ENCODE measurements around the gene CEP19.

CEP19 gene

GRCh38 chr3:196689941-196690660, 21.9 kb downstream of the CEP19 start:
- ChIA-PET POLR2A (no interaction called here), CTCF (interaction anchor here (0.9 to 11.5 kb wide), 2 partner anchors 82 to 100 kb away, joined by 3 to 421 read pairs; no protein-coding TSS in a partner anchor)
- no peak for TF ChIP-seq CTCF (IDR thresholded peaks at IDR 0.05; ENCODE audit: insufficient read depth, low read length, missing control alignments)
- no peak overlapping the region for H3K4me3 ChIP-seq (ENCODE audit: low read depth, low read length)
- DNase-seq (ENCODE audit: low read depth, low spot score): no peak

GRCh38 chr3:196688349-196688748, 23.7 kb downstream of the CEP19 start:
- H3K4me3 ChIP-seq (ENCODE audit: low read depth, low read length): no peak overlapping the region; the same call in 1 of the 2 replicates
- POLR2A ChIA-PET: interaction anchor here (0.6 kb wide), 1 partner anchor 99 kb away, joined by 3 read pairs; no protein-coding TSS in a partner anchor
- DNase-seq (ENCODE audit: low read depth, low spot score): peak; percentile 46
- CTCF ChIA-PET: interaction anchor here (0.6 to 11.5 kb wide), 11 partner anchors 11 to 447 kb away, joined by 3 to 421 read pairs (median 4); no protein-coding TSS in a partner anchor
- TF ChIP-seq CTCF (IDR thresholded peaks at IDR 0.05; ENCODE audit: insufficient read depth, low read length, missing control alignments): no peak

GRCh38 chr3:196686436-196686835, 25.6 kb downstream of the CEP19 start:
- POLR2A ChIA-PET: no interaction called here
- TF ChIP-seq CTCF (IDR thresholded peaks at IDR 0.05; ENCODE audit: insufficient read depth, low read length, missing control alignments): no peak

GRCh38 chr3:196684548-196685407, 27.3 kb downstream of the CEP19 start:
- TF ChIP-seq CTCF (IDR thresholded peaks at IDR 0.05; ENCODE audit: insufficient read depth, low read length, missing control alignments): peak; percentile 66
- ChIA-PET POLR2A (no interaction called here), CTCF (interaction anchor here (0.5 to 11.5 kb wide), 39 partner anchors 8 to 431 kb away, joined by 3 to 421 read pairs (median 5); partner anchors contain the start of genes CEP19 and PIGX)
- no peak for DNase-seq (ENCODE audit: low read depth, low spot score)
- H3K4me3 ChIP-seq (ENCODE audit: low read depth, low read length): no peak overlapping the region

More at GRCh38 chr3:196686436-196686835, 25.6 kb downstream of the CEP19 start:
- no peak overlapping the region for H3K4me3 ChIP-seq (ENCODE audit: low read depth, low read length)
- no peak for DNase-seq (ENCODE audit: low read depth, low spot score)
- CTCF ChIA-PET: interaction anchor here (0.6 to 11.5 kb wide), 14 partner anchors 7 to 434 kb away, joined by 3 to 421 read pairs (median 10); partner anchors contain the start of genes CEP19 and PIGX

GRCh38 chr3:196677931-196678330, 34.1 kb downstream of the CEP19 start:
- CTCF ChIA-PET: interaction anchor here (0.6 to 5.4 kb wide), 7 partner anchors 8 to 149 kb away, joined by 3 to 32 read pairs (median 5); no protein-coding TSS in a partner anchor
- no peak for DNase-seq (ENCODE audit: low read depth, low spot score)
- H3K4me3 ChIP-seq (ENCODE audit: low read depth, low read length): no peak overlapping the region
- POLR2A ChIA-PET: no interaction called here
- TF ChIP-seq CTCF (IDR thresholded peaks at IDR 0.05; ENCODE audit: insufficient read depth, low read length, missing control alignments): no peak

Data from AG04449 (cell line).